SK-N-SH (cell line): Measurements from ENCODE around the gene DNM2.
"Not testable (repeated sequence)": the region's sequence is repeated elsewhere in the genome, so short reads cannot be mapped to it uniquely, and the experiment has no call there.

Source experiments
- CTCF ChIP-seq: fragments of 200-600 bp; sonication (generic); IDR thresholded peaks from 2 replicates; pipeline ENCODE4 v1.6.1; 2017; ENCODE audit warnings: antibody characterized with exemption, mild to moderate bottlenecking, moderate library complexity
- MAX ChIP-seq: IDR thresholded peaks from 2 replicates; pipeline ENCODE4 v1.4.0; 2012; ENCODE audit warnings: low read depth
- POLR2AphosphoS5 ChIP-seq: IDR thresholded peaks from 2 replicates; pipeline ENCODE4 v1.6.1; 2012; ENCODE audit warnings: low read depth, low read length
- SIN3A ChIP-seq: IDR thresholded peaks from 2 replicates; pipeline ENCODE4 v1.6.1; 2012; ENCODE audit warnings: low read depth, mild to moderate bottlenecking, low read length, moderate library complexity, borderline replicate concordance
- TEAD4 ChIP-seq: IDR thresholded peaks from 2 replicates; pipeline ENCODE4 v1.4.0; 2012; ENCODE audit warnings: mild to moderate bottlenecking, borderline replicate concordance; ENCODE audit not compliant: insufficient read depth

- TF ChIP-seq TEAD4, CTCF, POLR2AphosphoS5, SIN3A, MAX: not testable (repeated sequence)
Observed at GRCh38 chr19:10671922-10672321, 46.0 kb upstream of the DNM2 start.
